ENCODE results near the gene PCOLCE2.

The PCOLCE2 gene

DNA sequence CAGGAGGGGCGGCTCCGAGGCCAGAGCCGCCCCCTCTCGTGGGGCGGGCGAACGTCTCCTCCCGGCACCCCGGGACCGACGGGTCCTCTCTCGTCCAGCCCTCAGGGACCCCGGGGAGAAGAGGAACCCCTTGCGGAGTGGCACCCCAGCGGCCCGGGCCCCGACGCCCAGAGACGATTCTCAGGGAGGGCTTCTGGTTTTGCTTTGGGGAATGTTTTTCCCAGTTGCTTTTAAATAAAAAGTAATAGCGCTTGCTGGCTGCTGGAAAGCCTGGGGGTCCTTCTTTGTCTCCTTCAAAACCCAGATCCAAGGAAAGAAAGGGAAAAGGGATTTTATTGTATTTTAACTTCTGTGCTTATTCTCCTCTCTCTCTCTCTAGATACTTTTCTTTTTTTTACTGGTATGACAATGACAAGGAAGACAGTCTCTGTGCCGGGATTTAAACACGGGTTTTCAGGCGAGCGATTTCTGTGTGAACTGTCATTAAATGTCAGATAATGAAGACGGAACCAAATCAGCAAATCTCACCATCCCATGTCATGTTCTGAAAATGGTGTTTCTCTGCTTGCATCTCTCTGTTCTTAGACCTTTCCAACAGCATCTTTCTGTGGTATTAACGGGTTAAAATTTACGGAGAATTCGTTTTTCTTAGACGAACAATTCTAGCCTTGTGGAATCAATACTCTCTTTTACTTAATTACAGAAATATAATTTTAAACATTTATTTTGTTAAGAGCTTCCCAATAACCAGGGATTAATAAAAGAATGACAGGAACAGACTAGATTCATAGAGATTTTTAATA lies 530 bp upstream of the PCOLCE2 start:
- TF ChIP-seq, protein P1, sequence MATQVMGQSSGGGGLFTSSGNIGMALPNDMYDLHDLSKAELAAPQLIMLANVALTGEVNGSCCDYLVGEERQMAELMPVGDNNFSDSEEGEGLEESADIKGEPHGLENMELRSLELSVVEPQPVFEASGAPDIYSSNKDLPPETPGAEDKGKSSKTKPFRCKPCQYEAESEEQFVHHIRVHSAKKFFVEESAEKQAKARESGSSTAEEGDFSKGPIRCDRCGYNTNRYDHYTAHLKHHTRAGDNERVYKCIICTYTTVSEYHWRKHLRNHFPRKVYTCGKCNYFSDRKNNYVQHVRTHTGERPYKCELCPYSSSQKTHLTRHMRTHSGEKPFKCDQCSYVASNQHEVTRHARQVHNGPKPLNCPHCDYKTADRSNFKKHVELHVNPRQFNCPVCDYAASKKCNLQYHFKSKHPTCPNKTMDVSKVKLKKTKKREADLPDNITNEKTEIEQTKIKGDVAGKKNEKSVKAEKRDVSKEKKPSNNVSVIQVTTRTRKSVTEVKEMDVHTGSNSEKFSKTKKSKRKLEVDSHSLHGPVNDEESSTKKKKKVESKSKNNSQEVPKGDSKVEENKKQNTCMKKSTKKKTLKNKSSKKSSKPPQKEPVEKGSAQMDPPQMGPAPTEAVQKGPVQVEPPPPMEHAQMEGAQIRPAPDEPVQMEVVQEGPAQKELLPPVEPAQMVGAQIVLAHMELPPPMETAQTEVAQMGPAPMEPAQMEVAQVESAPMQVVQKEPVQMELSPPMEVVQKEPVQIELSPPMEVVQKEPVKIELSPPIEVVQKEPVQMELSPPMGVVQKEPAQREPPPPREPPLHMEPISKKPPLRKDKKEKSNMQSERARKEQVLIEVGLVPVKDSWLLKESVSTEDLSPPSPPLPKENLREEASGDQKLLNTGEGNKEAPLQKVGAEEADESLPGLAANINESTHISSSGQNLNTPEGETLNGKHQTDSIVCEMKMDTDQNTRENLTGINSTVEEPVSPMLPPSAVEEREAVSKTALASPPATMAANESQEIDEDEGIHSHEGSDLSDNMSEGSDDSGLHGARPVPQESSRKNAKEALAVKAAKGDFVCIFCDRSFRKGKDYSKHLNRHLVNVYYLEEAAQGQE (IDR thresholded peaks at IDR 0.05; ENCODE audit: low read depth): no peak
- TF ChIP-seq, protein P2, sequence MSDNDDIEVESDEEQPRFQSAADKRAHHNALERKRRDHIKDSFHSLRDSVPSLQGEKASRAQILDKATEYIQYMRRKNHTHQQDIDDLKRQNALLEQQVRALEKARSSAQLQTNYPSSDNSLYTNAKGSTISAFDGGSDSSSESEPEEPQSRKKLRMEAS (IDR thresholded peaks at IDR 0.05): no peak
- no peak for TF ChIP-seq FOXM1 (IDR thresholded peaks at IDR 0.05; ENCODE audit: borderline replicate concordance, low read depth)
- TF ChIP-seq TAF1 (IDR thresholded peaks at IDR 0.05; ENCODE audit: low read depth): no peak
- TF ChIP-seq CEBPB (IDR thresholded peaks at IDR 0.05): no peak
- no peak for TF ChIP-seq CREB1 (IDR thresholded peaks at IDR 0.05; ENCODE audit: low read depth)
- no peak for TF ChIP-seq EGR1 (IDR thresholded peaks at IDR 0.05)
- TF ChIP-seq ZBTB7A (IDR thresholded peaks at IDR 0.05; ENCODE audit: low read depth): no peak
- no peak for TF ChIP-seq EP300 (IDR thresholded peaks at IDR 0.05; ENCODE audit: borderline replicate concordance)
- TF ChIP-seq, protein P3, sequence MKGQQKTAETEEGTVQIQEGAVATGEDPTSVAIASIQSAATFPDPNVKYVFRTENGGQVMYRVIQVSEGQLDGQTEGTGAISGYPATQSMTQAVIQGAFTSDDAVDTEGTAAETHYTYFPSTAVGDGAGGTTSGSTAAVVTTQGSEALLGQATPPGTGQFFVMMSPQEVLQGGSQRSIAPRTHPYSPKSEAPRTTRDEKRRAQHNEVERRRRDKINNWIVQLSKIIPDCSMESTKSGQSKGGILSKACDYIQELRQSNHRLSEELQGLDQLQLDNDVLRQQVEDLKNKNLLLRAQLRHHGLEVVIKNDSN (IDR thresholded peaks at IDR 0.05): no peak
- no peak for TF ChIP-seq NFIC (IDR thresholded peaks at IDR 0.05)
- no peak for TF ChIP-seq TCF12 (IDR thresholded peaks at IDR 0.05; ENCODE audit: low read depth)
- no peak for TF ChIP-seq YY1 (IDR thresholded peaks at IDR 0.05; ENCODE audit: low read depth)
- TF ChIP-seq TEAD4 (IDR thresholded peaks at IDR 0.05): no peak
- no peak for TF ChIP-seq RAD21 (IDR thresholded peaks at IDR 0.05; ENCODE audit: low read depth)

DNA sequence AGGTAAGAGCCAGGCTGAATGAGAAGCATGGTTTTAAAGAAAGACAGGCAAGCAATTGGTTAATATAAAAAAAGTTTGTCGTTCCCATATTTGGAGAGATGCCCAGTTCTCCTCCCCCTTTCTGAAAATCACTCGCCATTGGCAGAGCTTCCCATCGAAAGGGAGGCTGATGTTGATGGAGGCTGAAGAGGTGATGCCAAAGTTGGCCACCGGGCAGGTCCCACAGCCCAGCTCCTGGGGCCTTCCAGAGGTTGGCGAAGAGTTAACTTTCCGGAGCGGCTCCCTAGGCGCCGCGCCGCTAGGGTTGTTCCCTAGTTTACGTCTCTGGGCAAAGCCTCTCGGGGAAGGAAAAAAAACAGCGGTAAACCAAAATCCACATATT lies 793 bp downstream of the PCOLCE2 start:
- TF ChIP-seq, protein P1 (IDR thresholded peaks at IDR 0.05; ENCODE audit: low read depth): no peak
- TF ChIP-seq NFIC (IDR thresholded peaks at IDR 0.05) (peak; percentile 79), TCF12 (IDR thresholded peaks at IDR 0.05; ENCODE audit: low read depth) (peak; percentile 45; the same call in 1 of the 2 replicates), TEAD4 (IDR thresholded peaks at IDR 0.05) (no peak), YY1 (IDR thresholded peaks at IDR 0.05; ENCODE audit: low read depth) (0 out of 2 replicates have a peak, but pooled peaks have one; percentile 39), CEBPB (IDR thresholded peaks at IDR 0.05) (no peak)

DNA sequence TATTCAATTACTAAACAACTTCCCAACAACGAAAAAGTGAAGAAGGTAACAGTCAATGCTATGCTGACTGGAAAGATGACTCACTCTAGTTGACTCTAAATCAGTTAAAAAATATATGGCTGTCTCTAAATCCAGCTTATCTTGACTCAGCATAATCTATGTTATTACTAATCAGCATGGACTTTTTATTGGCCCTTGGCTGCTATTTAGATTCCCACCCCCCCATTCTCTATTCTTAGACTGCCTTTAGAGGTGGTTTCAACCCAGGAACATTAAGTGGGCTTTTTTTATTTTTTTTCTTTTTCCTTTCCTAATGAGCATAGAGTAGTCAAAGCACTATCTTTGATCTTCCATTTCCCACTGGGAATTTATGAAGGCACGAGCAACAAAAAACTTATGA lies 1.9 kb downstream of the PCOLCE2 start:
- TF ChIP-seq NFIC (IDR thresholded peaks at IDR 0.05) (no peak), TEAD4 (IDR thresholded peaks at IDR 0.05) (no peak), EP300 (IDR thresholded peaks at IDR 0.05; ENCODE audit: borderline replicate concordance) (no peak), CREB1 (IDR thresholded peaks at IDR 0.05; ENCODE audit: low read depth) (no peak), TCF12 (IDR thresholded peaks at IDR 0.05; ENCODE audit: low read depth) (no peak), FOXM1 (IDR thresholded peaks at IDR 0.05; ENCODE audit: borderline replicate concordance, low read depth) (no peak), CEBPB (IDR thresholded peaks at IDR 0.05) (no peak), RAD21 (IDR thresholded peaks at IDR 0.05; ENCODE audit: low read depth) (no peak), TAF1 (IDR thresholded peaks at IDR 0.05; ENCODE audit: low read depth) (no peak), ZBTB7A (IDR thresholded peaks at IDR 0.05; ENCODE audit: low read depth) (no peak)
- TF ChIP-seq, protein P1 (IDR thresholded peaks at IDR 0.05; ENCODE audit: low read depth): no peak

DNA sequence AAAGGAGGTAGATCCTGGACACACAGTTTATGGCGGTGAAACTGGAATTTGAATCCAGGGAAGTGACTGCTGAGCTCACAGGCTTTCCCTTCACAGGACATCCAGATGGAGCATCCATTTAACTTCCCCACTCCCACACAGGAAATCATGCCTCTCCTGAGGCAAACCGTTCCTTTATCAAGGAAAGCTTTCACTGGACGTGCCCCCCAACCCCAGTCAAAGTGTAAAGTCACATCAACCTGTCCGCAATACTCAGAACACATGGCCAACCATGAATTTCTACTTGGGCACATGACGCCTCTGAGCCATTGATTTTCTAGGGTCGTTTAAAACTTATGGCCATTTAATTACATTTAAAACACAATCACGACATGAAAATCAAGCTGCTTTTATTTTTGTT lies 2.9 kb downstream of the PCOLCE2 start:
- TF ChIP-seq RAD21 (IDR thresholded peaks at IDR 0.05; ENCODE audit: low read depth) (no peak), YY1 (IDR thresholded peaks at IDR 0.05; ENCODE audit: low read depth) (no peak), FOXM1 (IDR thresholded peaks at IDR 0.05; ENCODE audit: borderline replicate concordance, low read depth) (no peak), CEBPB (IDR thresholded peaks at IDR 0.05) (no peak), CREB1 (IDR thresholded peaks at IDR 0.05; ENCODE audit: low read depth) (no peak), ZBTB7A (IDR thresholded peaks at IDR 0.05; ENCODE audit: low read depth) (no peak), NFIC (IDR thresholded peaks at IDR 0.05) (no peak), EP300 (IDR thresholded peaks at IDR 0.05; ENCODE audit: borderline replicate concordance) (no peak), TCF12 (IDR thresholded peaks at IDR 0.05; ENCODE audit: low read depth) (no peak), TAF1 (IDR thresholded peaks at IDR 0.05; ENCODE audit: low read depth) (no peak), TEAD4 (IDR thresholded peaks at IDR 0.05) (no peak), EGR1 (IDR thresholded peaks at IDR 0.05) (no peak)
- TF ChIP-seq, protein P3 (IDR thresholded peaks at IDR 0.05): no peak
- TF ChIP-seq, protein P2 (IDR thresholded peaks at IDR 0.05): no peak
- TF ChIP-seq, protein P1 (IDR thresholded peaks at IDR 0.05; ENCODE audit: low read depth): no peak
